Measurements from ENCODE around the gene VWF.

DNA sequence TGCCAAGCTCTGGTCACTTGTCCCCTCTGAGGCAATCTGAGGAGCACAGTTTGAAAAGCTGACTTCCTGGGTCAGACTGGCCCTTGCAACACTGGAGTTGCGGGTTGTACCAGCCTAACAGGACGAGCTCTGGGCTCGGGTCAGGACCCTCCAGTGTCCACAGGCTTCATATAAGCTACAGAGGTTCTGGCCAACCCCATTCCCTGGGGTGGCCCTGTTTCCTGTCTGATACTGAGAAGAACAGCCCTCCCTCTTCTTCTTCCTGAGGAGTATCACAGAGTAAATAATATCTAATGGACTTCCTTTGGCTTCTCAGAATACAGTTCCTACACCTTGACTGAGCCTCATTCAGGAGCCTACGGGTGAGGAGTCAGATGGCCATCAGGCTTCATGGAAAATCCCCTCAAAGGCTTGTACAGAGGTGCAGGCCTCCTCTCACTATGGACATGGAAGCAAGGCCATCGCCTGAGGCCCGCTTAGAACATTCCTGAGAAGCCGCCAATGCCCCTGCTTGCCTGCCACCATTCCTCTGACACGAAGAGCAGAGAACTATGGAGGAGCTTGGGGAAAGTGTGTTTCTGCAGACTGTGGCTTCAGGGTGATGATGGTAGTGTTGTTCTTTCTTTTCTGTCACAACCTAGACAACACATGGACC lies 150.9 kb downstream of the VWF start:
- TF ChIP-seq EZH2 (IDR thresholded peaks at IDR 0.05) (no peak), POLR2AphosphoS5 (IDR thresholded peaks at IDR 0.05; ENCODE audit: borderline replicate concordance, low read depth, low read length) (no peak)
